HG02571 (cell line): ENCODE measurements around the gene DNM3.

Experiments used
- ATAC-seq: cut with Tn5 transposase; IDR thresholded peaks from one replicate; pipeline ENCODE4 v1.9.1; 2021; ENCODE audit warnings: mild to moderate bottlenecking, moderate library complexity; ENCODE audit not compliant: unreplicated experiment

DNM3 gene

DNA sequence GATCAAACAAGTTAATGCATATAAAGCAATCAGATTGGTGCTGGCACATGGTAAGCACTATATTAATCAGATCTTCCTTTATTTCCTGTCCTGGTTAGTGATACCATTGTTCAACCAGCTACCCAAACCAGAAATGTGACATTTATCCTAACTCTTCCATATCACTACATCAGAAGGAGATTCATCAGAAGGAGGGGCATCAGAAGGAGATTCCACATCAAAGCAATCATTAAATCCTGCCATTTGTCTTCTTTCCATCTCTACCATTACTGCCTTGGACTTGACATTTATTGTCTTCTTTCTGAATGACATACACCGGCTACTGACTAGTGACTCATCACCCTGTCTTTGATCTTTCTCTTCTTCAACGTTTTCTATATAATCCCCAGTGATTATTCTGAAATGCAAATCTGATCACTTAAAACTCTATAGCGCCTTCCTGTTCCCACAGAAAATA, 75.0 kb downstream of the DNM3 start:
- no peak for ATAC-seq

GRCh38 chr1:171917331-171917730, 76.0 kb downstream of the DNM3 start:
- no peak for ATAC-seq

DNA sequence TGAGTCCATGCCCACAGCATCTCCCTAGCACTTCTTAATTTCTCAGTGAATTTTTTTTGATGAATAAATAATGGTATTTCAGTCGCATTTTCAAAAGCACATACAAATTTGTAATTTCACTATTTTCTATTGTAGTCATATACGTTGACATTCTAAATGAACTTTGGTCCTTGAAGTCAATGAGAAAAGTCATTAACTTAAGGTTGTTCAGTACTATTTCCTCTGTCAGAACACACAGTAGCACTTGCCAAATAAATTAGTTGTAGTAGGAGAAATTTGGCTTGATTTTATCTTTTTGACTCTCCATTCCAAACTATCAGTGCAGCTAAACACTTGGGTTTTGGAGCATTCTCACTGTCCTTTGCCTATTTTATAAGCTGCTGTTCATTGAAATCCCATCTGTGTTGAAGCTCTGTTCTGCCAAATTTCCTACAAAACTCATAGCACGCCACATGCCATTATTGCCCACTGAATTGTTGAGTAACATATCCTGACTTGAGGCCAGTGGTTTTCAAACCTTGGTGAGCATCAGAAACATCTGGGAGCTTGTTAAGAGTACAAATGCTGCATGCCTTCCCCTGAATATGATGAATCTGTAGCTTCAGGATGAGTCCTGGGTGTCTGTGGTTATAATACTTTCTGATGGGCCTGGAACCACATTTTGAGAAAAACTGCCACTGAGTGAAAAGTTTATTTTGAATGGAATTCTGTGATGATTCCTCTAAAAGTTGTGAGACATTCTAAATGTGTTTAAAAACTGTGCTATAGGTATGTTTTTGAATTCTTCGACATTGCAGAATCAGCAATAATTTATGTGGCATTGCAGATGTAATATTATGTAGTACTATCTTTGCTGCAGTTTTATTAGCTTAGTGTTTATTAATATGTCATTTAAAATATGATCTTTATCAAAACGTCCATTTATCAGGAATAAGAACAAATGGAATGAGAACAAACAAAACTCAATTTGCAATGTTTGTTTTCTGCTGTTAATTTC, 78.9 kb downstream of the DNM3 start:
- ATAC-seq = no peak

GRCh38 chr1:171922999-171923398, 81.7 kb downstream of the DNM3 start:
- no peak for ATAC-seq

- no peak for ATAC-seq
Measured at GRCh38 chr1:171929121-171929520, 87.8 kb downstream of the DNM3 start.

GRCh38 chr1:171931752-171932151, 90.5 kb downstream of the DNM3 start:
- ATAC-seq = no peak

- ATAC-seq = no peak
Measured at GRCh38 chr1:171934664-171935063, 93.4 kb downstream of the DNM3 start.

GRCh38 chr1:171935086-171935485, 93.8 kb downstream of the DNM3 start:
- no peak for ATAC-seq

GRCh38 chr1:171935664-171936063, 94.4 kb downstream of the DNM3 start:
- ATAC-seq = no peak

GRCh38 chr1:171937938-171938337, 96.6 kb downstream of the DNM3 start:
- no peak for ATAC-seq

DNA sequence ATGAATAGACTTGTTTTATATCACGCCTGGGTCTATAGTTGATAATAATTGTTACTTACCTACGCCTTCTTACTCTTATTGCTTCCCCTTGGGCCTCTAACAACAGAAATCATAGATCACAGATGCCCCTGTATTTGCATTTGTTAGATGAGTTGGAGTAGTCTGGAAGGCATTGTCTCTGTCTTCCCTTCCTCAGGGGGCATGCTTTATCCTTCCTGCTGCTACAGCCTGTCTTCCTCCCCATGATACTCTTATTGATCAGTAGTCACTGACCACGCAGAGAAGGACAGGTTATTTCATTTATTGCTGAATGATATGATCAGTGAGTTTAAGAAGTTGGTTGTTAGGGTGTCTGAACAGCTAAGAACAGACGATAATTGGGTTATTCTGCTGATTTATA, 98.4 kb downstream of the DNM3 start:
- no peak for ATAC-seq

- ATAC-seq = no peak
Measured at GRCh38 chr1:171940368-171940767, 99.1 kb downstream of the DNM3 start.

- ATAC-seq = no peak
Measured at GRCh38 chr1:171941920-171942319, 100.6 kb downstream of the DNM3 start.

DNA sequence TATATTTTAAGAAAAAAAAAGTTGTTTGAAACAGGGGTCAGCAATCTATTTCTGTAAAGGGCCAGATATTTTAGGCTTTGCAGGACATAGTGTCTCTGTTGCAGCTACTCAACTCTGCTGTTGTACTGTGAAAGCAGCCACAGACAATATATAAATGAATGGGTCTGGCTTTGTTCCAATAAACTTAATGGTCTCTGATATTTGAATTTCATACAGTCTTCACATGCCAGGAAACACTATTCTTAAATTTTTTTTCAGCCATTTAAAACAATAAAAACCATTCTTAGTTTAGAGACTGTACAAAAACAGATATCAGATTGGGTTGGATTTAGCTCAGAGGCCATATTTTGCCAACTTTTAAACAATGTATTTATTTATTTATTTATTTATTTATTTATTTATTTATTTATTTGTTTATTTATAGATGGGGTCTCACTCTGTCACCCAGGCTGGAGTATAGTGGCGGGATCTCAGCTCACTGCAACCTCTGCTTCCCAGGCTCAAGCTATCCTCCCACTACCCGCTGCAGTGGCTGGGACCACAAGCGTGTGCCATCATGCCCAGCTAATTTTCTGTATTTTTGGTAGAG, 102.8 kb downstream of the DNM3 start:
- ATAC-seq = no peak

GRCh38 chr1:171948511-171948910, 107.2 kb downstream of the DNM3 start:
- ATAC-seq = no peak

DNA sequence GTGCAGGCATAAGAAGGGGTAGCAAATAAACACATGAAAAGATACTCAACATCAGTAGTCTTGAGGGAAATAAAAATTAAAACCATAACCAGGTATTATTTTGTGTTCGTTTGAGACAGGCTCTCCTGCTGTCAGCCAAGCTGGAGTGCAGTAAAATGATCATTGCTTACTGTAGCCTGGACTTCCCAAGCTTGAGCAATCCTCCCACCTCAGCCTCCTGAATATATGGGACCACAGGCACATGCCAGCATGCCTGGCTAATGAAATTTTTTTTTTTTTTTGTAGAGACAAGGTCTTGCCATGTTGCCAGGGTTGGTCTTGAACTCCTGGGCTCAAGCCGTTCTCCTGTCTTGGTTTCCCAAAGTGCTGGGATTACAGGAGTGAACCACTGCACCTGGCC, 108.0 kb downstream of the DNM3 start:
- no peak for ATAC-seq

DNA sequence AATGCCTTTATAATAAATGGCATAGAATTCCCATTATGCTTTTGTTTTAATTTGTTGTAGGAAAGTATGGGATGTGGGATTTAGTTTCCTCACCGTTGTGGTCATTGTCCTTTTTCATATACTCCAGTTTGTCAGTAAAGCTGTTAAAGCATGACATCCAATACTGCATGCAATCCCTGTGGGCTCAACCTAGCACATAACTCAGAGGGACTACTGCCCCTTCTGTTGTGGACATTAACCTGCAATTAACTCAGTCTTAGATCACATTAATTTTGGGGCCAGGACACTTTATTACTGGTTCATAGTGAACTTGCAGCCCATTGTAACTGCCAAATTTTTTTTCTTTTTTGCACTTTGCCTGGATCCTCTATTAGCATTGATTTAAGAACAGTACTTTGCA, 112.5 kb downstream of the DNM3 start:
- no peak for ATAC-seq

DNA sequence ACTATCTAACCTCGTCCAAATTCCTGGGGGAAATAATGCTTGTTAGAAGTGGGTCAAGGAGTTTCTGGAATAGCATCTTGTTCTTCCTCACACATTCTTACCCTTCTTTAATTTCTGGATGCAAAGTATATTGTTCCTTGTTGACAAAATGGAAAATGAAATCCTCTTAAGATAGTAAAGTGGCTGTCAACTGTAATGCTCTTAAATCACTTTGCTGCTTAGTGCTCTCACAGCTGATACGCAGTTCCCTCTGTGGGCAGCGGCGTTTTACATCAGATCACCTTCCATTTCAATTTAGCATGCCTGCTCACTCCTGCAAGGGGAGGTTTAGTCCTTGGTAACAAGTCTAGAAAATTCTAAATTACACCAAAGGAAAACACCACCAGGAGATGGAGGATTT, 113.1 kb downstream of the DNM3 start:
- no peak for ATAC-seq

DNA sequence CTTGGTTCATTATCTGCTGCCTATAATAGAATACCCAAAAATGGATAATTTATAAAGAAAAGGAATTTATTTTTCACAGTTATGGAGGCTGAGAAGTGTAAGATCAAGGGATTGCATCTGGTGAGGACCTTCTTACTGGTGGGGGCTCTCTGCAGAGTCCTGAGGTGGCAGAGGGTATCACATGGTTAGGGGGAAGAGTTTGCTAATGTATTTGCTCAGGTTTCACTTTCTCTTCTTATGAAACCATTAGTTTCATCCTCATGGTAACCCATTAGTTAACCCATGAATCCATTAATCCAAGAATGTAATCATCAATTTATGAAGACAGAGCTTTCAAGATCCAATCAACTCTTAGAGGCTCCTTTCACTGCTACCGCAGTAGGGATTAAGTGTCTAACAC, 120.6 kb downstream of the DNM3 start:
- no peak for ATAC-seq

- no peak for ATAC-seq
Measured at GRCh38 chr1:171963762-171964161, 122.5 kb downstream of the DNM3 start.

DNA sequence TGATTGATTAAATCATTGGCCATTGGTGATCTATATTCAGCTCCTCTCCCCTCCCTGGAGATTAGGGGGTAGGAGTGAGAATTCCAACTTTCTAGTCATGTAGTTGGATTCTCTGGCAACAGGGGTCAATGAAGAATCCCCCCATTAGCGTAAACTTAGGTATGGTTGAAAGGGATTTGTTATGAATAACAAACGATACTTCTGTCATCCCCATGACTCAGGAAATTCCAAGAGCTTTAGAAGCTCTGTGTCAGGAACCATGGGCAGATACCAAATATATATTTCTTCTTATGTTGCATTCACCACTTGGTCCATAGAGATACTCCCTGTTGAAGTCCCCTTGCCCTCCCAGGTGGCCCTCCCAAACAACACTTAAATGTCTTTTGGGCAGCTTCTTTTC, 124.5 kb downstream of the DNM3 start:
- ATAC-seq = no peak
